Activated CD8-positive, alpha-beta memory T cell treated with anti-CD3 and anti-CD28 coated beads for 36 hours (primary cell): ENCODE data around the gene FAM53B. TPM values are rescaled to one million over a fixed set of nuclear protein-coding genes. Genes with fewer than 3 reads are reported as not detected.

Source experiments
- CTCF ChIA-PET: fragments of 350-600 bp; sonication (Branson Sonifier 250); formaldehyde crosslinking; loops from one replicate; lab custom pipeline; 2021; ENCODE audit warnings: antibody characterized with exemption; lab: Charles Lee
- POLR2A ChIA-PET: fragments of 350-600 bp; sonication (Branson Sonifier 250); formaldehyde crosslinking; loops from one replicate; lab custom pipeline; 2021; ENCODE audit warnings: antibody characterized with exemption; lab: Charles Lee
- total RNA-seq, 2 experiments: library from RNA; stranded (reverse); gene quantifications; one replicate each; pipeline ENCODE4 v1.2.3, GENCODE V29; 2021

Gene FAM53B
- total RNA-seq, 2 experiments from 2014 or later, result 20.6 to 21.5 TPM

DNA sequence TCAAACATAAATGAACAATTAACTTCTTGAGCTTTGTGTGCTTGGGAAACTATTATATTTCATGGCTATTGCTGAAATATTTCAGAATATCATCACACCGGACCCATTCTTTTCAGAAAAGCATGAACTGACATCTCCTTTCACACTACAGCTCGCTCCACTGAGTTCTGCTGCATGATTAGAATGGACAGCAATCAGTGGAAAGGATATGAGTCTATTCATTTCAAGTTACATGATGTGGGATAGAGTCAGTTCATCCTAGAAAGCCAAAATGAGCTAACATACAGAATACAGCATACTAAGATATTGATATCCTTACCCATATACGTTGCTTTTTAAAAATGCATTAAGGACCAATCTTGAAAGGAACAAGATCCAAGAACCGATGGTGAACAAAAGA, 1.1 kb upstream of the FAM53B start:
- ChIA-PET CTCF (interaction anchor here (0.9 to 1.7 kb wide), 12 partner anchors 18 to 219 kb away, joined by 3 to 8 read pairs (median 3); partner anchors contain the start of gene ABRAXAS2), POLR2A (no interaction called here)

DNA sequence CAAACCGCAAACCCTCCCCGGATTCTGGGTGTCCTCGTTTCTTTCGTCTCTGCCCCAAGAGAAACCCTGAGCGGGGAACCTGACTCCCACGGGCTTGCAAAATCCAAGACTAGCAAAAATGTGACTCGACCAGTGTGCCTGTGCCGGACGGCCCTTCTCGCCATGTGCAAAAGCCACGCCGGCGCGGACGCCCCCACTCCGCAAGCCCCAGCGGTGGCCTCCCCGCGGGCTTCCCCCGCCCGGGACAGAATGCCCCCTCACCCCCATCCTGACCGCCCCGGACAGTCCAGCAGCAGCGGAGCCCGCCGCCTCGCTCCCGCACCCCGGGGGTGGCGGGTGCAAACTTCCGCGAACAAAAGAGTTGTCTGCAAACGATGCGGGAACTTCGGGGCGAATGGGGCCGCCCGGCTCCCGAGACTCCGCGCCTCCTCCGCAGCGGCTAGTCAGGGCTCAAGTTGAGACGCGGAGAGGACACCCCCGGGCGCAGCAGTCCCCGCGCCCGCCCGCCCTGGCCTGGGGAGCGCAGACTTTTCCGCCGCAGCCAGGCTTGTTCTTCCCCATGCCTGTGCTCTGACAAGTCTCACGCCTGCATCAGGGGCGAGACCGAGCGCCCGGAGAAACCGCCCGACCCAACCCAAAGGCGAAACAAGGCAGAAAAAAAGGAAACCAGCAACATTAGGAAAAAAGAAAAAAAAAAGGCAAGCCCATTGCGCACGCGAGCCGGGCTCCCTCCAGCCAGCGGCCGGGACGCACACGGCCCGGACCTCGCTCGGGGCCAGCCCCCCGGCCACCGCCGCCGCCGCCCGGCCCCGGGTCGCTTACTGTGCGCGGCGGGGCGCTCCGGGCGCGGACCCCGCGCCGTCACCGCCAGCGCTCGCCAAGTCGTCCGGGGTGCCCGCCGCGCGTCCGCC, 732 bp downstream of the FAM53B start:
- CTCF ChIA-PET, result interaction anchor here (0.9 to 4.2 kb wide), 9 partner anchors 10 to 129 kb away, joined by 3 to 50 read pairs (median 8); no protein-coding TSS in a partner anchor
- POLR2A ChIA-PET, result interaction anchor here (0.7 to 3.0 kb wide), 5 partner anchors 10 to 55 kb away, joined by 3 to 19 read pairs (median 4); no protein-coding TSS in a partner anchor

DNA sequence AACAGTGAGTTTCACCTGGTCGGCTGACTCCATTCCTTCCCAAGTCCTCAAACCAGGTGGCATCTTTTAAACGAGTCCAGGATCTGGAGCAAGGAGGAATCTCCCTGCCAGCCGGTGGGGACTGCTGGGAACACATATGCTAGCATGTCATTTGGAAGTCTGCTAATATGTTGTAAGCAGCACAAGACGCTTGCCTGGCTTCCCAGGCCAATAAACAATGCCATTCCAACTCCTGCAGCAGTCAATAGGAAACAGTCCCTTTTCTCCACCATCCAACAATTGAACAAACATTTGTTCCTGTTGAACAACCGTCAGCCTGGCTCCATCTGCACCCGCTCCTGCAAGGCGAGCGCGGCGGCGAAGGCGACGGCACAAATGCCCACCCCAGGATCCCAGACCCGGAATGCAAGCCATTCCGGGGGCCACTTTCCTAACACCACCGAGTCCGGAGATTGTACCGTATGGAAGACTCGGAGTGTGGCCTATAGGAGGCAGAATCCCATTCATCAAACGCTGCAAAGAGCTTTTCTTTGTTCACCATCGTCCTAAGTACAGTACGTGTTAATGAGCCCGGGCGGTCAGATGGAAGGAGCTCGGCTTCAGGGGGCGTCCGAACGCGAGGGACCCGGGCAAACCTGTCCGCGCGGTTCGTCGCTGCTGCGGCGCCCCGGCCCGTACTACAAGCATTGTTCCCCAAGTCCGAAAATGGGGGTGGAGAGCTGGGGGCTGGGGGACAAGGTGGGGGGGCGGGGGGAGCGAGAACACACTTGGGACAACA, 1.6 kb downstream of the FAM53B start:
- CTCF ChIA-PET, result interaction anchor here (0.8 to 4.2 kb wide), 18 partner anchors 9 to 212 kb away, joined by 3 to 50 read pairs (median 8); no protein-coding TSS in a partner anchor
- POLR2A ChIA-PET, result interaction anchor here (0.7 to 3.0 kb wide), 6 partner anchors 9 to 54 kb away, joined by 3 to 19 read pairs (median 4); no protein-coding TSS in a partner anchor

DNA sequence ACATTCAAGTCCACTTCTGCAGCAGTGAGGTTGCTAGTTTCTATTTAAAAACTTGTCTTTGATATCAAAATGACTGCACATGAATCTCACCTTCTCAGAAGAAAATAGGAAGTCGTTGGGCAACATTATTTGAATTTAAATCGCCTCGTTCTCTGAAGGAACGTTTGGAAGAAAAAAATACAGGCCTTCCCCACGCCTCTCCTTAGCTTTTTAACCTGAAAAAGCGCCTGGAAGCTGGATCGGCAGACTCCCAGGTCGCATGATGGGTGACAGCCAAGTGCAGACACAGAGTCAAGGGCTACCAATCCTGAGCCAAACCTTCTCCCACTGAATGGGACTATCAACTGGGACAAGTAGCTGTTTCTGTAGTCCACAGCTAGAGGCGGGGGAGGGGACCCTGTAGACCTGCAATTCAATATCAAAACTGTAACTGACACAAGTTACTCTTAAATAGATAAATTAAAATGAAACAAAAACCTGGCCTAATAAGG, 2.2 kb downstream of the FAM53B start:
- POLR2A ChIA-PET, result interaction anchor here (1.1 to 3.0 kb wide), 6 partner anchors 17 to 94 kb away, joined by 4 to 19 read pairs (median 6); no protein-coding TSS in a partner anchor

DNA sequence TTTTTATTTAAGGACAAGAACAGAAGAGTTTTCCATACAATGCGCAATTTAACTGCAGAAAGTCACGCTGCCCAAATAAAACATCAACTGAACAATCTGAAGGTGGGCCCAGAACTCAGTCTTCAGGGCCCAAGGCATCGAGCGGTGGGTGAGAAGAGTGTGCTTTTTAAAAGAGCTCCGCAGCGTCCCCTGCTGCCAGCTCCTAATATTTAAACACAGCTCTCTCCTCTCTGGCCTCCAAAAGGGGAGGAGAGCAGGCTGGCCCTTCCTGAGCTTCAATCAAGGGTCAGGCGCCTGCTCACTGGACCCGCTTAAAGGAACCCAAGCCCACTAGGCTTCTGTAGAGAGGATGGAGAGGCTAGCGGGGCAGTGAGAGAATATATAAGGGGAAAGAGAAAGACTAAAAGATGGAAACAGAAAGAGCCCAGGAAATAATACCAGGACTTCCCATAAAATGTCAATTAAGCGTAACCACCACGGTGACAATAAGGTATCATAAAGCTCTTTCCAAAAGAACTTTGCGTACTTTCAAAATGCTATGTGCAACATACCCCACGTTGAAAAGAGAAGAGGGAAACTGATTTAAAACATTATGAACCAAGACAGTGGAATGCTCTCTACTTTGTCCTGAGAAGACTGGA, 2.8 kb downstream of the FAM53B start:
- POLR2A ChIA-PET, result interaction anchor here (0.8 to 3.0 kb wide), 9 partner anchors 9 to 211 kb away, joined by 3 to 19 read pairs (median 6); no protein-coding TSS in a partner anchor
- CTCF ChIA-PET, result interaction anchor here (0.6 to 5.5 kb wide), 27 partner anchors 8 to 211 kb away, joined by 3 to 50 read pairs (median 8); partner anchors contain the start of gene ABRAXAS2

More for the DNA sequence above, 2.2 kb downstream of the FAM53B start:
- CTCF ChIA-PET, result interaction anchor here (0.6 to 5.5 kb wide), 29 partner anchors 8 to 211 kb away, joined by 3 to 50 read pairs (median 6); partner anchors contain the start of gene ABRAXAS2

DNA sequence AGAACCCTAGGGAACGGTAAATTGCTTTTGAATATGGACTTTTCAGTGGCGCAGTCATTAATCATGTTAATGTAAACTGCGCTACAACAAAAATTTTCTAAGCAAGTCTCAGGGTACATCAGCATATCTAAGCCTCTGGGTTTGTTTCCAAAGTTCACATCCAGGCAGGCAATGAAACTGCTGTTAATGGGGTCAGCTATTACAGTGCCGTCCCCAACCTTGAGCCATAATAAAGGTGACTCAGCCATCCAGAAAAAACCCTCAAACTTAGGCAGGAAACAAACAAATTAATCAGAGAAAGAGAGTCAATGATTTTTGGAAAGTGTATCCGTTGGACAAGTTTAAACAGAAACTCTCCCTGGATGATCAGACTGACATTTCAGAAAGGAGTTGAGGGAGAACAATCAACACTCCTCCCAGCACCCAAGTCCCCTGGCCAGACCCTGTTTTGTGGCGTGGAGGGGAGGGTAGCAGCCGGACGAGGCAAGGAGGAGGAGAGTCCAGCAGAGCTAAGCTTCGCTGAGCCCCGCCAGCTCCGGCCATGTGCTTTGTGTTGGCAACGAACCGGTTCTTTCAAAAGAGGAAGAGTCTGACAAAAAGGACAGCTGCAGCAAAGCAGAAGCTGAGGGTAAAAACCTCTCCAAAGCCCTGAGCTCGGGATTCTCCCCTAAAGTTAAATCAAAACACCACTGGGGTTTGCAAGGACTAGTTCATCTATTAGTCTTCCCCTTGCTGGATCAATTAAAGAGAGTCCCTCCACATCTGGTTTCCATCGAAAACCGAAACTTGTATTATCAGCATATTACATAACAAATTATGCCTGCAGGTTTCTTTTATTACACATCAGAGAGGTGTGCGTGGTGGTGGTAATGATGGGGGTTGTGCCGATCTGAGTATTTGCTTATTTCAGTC, 3.6 kb downstream of the FAM53B start:
- CTCF ChIA-PET, result interaction anchor here (0.6 to 5.5 kb wide), 22 partner anchors 9 to 210 kb away, joined by 3 to 50 read pairs (median 8); no protein-coding TSS in a partner anchor

DNA sequence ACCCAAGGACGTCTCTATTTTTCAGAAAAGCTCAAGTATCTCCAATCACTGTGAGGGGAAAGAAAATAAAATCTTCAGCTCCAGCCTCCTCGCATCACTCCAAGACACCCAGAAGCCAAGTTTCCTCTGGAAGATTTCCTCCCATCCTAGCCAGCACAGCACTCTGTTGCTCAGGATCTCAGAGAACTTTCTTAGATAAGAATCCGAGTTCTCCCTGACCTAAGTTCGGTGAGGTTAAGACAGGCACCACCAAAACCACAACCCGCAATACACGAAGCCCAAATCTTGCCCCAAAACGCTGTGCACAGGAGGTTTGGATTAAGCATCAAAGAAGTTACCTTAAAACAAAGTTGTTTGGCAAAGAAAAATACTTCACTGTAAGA, 4.2 kb downstream of the FAM53B start:
- ChIA-PET POLR2A (interaction anchor here (1.6 to 2.2 kb wide), 2 partner anchors 10 to 21 kb away, joined by 5 to 18 read pairs; no protein-coding TSS in a partner anchor), CTCF (interaction anchor here (0.6 to 5.5 kb wide), 7 partner anchors 17 to 209 kb away, joined by 3 to 50 read pairs (median 6); no protein-coding TSS in a partner anchor)

More for the DNA sequence above, 3.6 kb downstream of the FAM53B start:
- POLR2A ChIA-PET, result interaction anchor here (0.8 to 3.0 kb wide), 10 partner anchors 8 to 210 kb away, joined by 3 to 19 read pairs (median 6); no protein-coding TSS in a partner anchor

DNA sequence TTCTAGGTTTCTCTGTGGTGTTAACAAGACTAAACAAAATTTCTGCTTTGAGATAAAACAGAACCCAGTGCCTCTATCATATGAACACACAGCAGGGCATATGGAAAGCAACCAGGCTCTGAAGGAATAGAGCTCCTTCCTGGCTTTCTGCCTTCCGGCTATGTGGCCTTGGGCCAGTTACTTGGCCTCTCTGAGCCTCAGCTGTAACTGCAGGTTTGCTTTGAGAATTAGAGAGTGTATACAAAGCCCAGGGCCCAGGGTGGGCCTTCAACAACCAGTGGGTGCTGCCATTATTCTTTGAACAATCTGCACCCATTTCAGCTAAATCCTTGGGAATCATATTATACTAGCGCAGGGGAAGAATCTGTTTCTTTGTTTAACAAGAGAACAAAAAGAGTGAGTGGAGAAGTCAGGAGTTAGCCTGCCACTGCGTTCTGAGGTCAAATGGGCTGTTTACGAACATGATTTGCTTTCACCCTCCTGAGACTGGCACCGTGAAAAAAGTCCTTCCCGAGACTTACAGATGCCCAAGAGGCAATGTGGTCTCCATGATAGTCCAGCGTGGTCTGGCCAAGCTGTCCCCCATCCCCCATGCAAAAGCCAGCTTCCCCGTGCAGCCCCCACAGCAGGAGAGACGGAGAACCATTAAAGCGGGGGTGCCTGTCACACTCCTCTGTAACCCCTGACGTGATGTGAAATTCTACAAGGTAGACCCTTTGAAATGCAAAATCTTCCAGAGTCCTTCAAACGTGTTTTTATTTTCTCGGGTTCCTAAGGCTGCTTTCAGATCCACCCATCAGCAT, 4.9 kb downstream of the FAM53B start:
- POLR2A ChIA-PET, result interaction anchor here (1.6 kb wide), 1 partner anchor 10 kb away, joined by 5 read pairs; no protein-coding TSS in a partner anchor
- CTCF ChIA-PET, result interaction anchor here (0.5 to 5.5 kb wide), 6 partner anchors 16 to 159 kb away, joined by 3 to 50 read pairs (median 5); no protein-coding TSS in a partner anchor

DNA sequence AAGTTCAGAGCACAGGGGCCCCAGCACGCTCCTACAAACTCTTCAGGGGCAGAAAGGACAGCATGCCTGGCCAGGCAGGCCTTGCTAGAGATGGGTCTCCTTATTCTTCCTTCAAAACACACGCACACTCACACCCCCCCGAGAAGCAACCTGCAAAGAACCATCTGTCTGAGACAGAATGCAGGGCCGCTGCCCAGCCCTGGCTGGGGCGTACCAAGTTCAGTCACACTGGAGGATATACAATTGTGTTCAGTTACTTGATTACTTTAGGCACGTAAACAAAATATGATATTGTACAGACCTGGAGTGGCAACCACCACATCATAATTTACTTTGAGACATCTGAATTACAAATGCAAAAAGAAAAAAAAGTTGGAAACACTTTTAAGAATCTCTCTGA, 5.7 kb downstream of the FAM53B start:
- ChIA-PET CTCF (interaction anchor here (1.4 to 5.5 kb wide), 2 partner anchors 15 to 105 kb away, joined by 6 to 37 read pairs; no protein-coding TSS in a partner anchor), POLR2A (interaction anchor here (0.7 kb wide), 1 partner anchor 762 kb away, joined by 3 read pairs; no protein-coding TSS in a partner anchor)

DNA sequence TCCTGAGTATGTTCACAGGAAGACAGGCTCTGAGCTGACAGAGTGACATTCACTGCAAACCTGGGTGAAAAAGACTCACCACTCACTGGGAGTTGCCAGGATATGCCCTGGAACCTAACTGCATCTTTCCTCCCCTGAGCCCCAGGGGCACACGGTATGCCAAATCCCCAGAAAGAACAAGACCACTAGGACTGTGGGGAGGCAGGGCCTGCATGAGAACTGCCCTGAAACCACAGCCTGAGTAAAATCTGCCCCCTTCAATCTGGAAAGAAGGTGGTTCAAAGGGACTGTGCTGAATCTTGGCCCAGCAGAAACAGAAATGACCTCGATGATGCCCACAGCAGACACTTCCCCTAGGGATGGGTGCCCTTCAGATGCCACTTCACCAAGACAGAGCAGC, 6.5 kb downstream of the FAM53B start:
- CTCF ChIA-PET, result interaction anchor here (0.7 to 5.5 kb wide), 3 partner anchors 14 to 49 kb away, joined by 3 to 37 read pairs (median 4); no protein-coding TSS in a partner anchor

DNA sequence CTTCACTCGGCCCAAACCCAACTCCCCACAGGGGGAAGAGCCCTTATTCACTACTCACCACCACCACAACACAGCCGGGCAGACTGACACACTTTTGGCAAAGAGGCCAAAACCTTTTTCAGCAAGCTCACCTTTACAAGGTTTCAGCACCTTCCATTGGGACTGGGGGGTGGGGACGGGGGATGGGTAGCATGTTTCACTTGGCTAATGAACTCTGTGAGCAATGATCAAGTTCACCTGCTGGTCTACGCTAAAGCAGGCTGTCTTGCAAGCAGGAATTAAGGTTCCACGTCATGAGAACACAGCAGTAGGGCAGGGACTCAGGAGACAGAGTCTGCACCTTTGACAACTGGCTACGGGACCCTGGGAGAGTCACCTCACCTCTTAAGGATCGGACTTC, 7.0 kb downstream of the FAM53B start:
- ChIA-PET POLR2A (interaction anchor here (0.6 kb wide), 1 partner anchor 13 kb away, joined by 4 read pairs; no protein-coding TSS in a partner anchor), CTCF (interaction anchor here (0.7 to 5.5 kb wide), 3 partner anchors 14 to 48 kb away, joined by 3 to 37 read pairs (median 4); no protein-coding TSS in a partner anchor)

More for the DNA sequence above, 6.5 kb downstream of the FAM53B start:
- POLR2A ChIA-PET, result interaction anchor here (0.7 kb wide), 1 partner anchor 761 kb away, joined by 3 read pairs; no protein-coding TSS in a partner anchor

DNA sequence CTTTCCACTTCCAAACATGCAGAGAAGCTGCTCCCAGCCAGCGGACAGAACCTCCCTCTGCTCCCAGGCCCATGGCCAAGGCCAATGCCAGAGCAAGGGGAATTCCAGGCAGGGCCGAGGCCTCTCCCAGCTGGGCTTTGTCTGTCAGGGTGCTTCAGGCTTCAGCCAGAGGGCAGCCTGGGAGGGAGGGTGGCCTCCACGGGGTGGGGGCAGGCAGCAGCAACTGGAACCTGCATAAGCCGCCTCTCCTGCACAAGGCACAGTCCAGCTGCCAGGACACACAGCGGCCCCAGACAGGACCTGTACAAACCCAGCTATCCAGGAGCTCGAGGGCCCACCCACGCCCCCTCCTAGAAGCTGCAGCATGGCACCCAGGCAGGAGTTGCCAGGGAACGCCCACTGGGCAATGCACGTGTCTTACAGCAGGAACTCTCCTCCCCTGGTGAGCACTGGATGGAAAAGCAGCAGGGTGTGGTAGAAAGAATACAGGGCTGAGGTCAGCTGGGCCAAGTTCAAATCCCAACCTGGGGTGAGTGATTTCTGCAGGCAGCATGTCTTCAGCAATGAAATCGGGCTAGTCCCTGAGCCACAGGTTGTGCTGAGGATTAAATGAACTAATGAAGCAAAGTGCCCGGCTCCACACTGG, 7.6 kb downstream of the FAM53B start:
- CTCF ChIA-PET, result interaction anchor here (0.8 to 5.5 kb wide), 3 partner anchors 13 to 48 kb away, joined by 3 to 37 read pairs (median 3); no protein-coding TSS in a partner anchor
- POLR2A ChIA-PET, result interaction anchor here (0.6 kb wide), 1 partner anchor 13 kb away, joined by 4 read pairs; no protein-coding TSS in a partner anchor

DNA sequence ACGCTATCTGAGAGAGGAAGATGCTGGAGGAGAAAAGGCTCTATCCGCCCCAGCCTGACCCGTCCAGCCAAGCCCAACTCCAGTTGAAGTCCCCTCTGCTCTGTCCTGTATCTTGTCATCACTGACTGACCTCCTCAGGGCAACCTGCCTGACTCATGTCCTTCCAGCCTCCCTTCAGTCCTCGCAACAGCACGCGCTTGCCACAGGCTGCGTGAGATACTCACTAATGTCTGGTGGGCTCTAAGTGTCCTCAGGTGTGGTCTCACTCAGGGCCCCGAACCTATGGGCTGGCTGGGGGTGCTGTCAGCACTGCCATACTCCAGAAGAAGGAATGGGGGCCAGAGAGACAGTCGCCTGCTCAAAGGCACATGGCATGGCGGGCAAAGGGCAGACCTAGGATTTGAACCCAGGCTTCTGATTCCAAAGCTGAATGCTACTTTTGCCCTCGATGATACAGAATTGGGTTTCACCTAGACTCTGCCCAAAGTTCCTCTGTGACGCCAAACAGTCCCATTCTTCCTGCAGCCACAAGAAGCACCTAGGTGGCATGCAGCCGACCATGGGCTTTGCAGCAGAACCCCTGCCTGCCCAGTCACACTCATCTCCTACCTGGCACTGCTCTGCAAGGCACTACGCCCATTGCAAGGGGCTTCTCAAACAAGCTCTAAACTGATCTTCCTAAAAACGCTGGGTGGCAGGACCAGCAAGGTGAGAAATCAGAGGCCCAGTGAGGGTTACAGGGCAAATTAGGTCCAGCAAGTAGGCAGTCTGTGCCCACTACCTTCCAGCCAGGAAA, 8.5 kb downstream of the FAM53B start:
- CTCF ChIA-PET, result interaction anchor here (1.1 kb wide), 1 partner anchor 18 kb away, joined by 3 read pairs; no protein-coding TSS in a partner anchor
- POLR2A ChIA-PET, result interaction anchor here (2.6 kb wide), 1 partner anchor 17 kb away, joined by 27 read pairs; no protein-coding TSS in a partner anchor
